ACC112 (cell line): ENCODE data around the gene DSCAML1.

Experiments used
- H2AFZ ChIP-seq: fragments of 200-600 bp; sonication (generic); one replicate; pipeline ENCODE4 v1.6.0; 2017; ENCODE audit warnings: antibody characterized with exemption, low read length; ENCODE audit not compliant: unreplicated experiment
- H3K27ac ChIP-seq: fragments of 200-600 bp; sonication (generic); 2 replicates; pipeline ENCODE4 v1.5.1; 2014; ENCODE audit warnings: low read depth, mild to moderate bottlenecking, antibody characterized with exemption, low read length, moderate library complexity
- H3K27me3 ChIP-seq: fragments of 200-600 bp; sonication (generic); 2 replicates; pipeline ENCODE4 v1.6.1; 2014; ENCODE audit warnings: mild to moderate bottlenecking, antibody characterized with exemption, low read length, moderate library complexity, mixed read lengths; ENCODE audit not compliant: insufficient read depth
- H3K36me3 ChIP-seq: fragments of 200-600 bp; sonication (generic); 2 replicates; pipeline ENCODE4 v1.6.1; 2016; ENCODE audit warnings: mild to moderate bottlenecking, antibody characterized with exemption, low read length, moderate library complexity, mixed read lengths; ENCODE audit not compliant: insufficient read depth
- H3K4me1 ChIP-seq: fragments of 200-600 bp; sonication (generic); one replicate; pipeline ENCODE4 v1.6.1; 2016; ENCODE audit warnings: low read length, mixed read lengths; ENCODE audit not compliant: insufficient read depth, unreplicated experiment, control insufficient read depth
- H3K4me3 ChIP-seq: fragments of 200-600 bp; sonication (generic); 2 replicates; pipeline ENCODE4 v1.5.1; 2014; ENCODE audit warnings: mild to moderate bottlenecking, low read depth, low read length
- H3K79me2 ChIP-seq: fragments of 200-600 bp; sonication (generic); one replicate; pipeline ENCODE4 v1.6.0; 2016; ENCODE audit warnings: low read length; ENCODE audit not compliant: control insufficient read depth, unreplicated experiment, insufficient read depth

Gene DSCAML1

DNA sequence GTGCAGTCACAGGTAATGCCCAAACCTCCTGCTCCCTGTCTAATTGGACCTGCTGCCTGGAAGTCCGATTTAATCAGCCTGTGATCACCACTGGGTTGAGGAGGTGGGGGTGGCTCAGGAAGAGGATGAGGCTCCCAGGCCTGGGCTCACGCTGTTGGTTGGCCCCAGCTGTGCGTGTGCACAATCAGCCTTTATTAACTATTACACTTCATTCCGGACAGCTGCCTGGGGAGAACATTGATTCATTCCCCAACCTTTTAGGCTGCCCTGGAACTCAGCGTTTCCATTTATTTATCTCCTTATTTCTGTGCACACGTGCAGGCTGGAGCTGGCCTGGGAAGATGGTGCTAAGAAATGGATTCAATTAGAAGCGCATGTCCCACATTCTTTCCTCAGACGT, 123.4 kb downstream of the DSCAML1 start:
- Histone ChIP-seq H3K27ac (no peak overlapping the region), H3K36me3 (no peaks in the 10 kb centered on the region), H3K79me2 (no peaks in the 10 kb centered on the region), H3K4me3 (no peak overlapping the region), H3K4me1 (no peaks in the 10 kb centered on the region), H2AFZ (no peak overlapping the region), H3K27me3 (peaks cover 81% of the 10 kb centered on the region)

DNA sequence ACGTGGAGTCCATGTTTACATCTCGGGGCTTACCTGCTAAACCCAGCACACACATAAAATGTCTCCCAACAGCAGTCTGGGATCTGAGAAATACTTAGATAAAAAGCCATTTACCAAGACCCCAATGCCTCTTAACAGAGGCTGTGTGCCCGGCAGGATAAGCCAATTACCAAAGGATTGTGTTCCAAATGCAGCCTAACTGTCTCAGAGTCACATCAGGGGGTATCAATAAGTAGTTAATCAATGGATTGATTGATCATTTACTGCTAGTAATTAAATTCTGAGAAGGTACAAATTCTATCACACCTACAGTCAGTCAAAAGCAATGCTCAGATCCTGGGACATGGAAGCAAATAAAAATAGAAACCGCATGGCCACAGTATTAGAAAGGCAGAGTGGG, 125.6 kb downstream of the DSCAML1 start:
- Histone ChIP-seq H2AFZ (no peak overlapping the region), H3K36me3 (no peaks in the 10 kb centered on the region), H3K27me3 (peaks cover 85% of the 10 kb centered on the region), H3K4me3 (no peak overlapping the region), H3K79me2 (no peaks in the 10 kb centered on the region), H3K27ac (no peak overlapping the region), H3K4me1 (no peaks in the 10 kb centered on the region)

DNA sequence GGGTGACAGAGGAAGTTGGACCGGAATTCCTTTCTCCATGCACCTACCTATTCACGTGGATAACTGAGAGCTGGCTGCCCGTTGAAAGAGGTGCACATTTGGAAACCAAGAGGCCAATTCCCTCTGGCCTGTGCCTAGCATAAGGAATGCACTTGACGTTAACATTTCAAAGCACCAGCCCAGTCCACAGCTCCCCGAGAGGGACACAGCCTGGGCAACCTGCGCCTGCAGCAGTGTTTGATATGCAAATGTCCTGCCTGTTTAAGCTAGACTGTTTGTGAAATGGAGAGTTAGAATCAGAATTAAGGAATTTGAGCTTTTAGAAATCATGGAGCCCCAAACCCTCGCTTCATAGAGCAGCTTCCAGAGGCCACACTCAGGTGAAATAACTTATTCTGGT, 126.1 kb downstream of the DSCAML1 start:
- Histone ChIP-seq H3K36me3 (no peaks in the 10 kb centered on the region), H3K4me3 (no peak overlapping the region), H2AFZ (no peak overlapping the region), H3K79me2 (no peaks in the 10 kb centered on the region), H3K27ac (no peak overlapping the region), H3K27me3 (peaks cover 85% of the 10 kb centered on the region), H3K4me1 (no peaks in the 10 kb centered on the region)

DNA sequence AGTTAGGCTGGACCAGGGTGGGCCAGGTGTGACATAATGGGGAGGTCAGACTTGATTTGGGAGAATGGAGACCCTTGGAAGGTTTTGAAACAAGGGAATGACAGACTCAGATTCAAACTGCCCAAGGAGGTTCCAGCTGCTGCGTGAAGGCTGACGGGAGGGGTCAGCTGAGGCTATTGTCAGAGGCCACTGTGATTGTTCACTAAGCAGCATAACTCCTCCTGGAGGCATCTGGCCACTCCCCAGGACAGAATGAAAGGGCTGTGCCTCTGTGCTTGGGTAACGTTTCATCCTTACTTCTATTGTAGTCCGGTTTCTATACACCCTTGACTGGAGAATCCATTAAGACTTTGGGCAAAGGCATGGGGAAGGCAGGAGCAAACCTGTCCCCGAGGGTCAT, 126.6 kb downstream of the DSCAML1 start:
- H3K4me1 ChIP-seq = no peaks in the 10 kb centered on the region
- no peak overlapping the region for H3K4me3 ChIP-seq
- H3K36me3 ChIP-seq = no peaks in the 10 kb centered on the region
- no peaks in the 10 kb centered on the region for H3K79me2 ChIP-seq
- no peak overlapping the region for H3K27ac ChIP-seq
- H3K27me3 ChIP-seq = peaks cover 83% of the 10 kb centered on the region
- no peak overlapping the region for H2AFZ ChIP-seq

- H3K36me3 ChIP-seq = no peaks in the 10 kb centered on the region
- no peaks in the 10 kb centered on the region for H3K4me1 ChIP-seq
- no peak overlapping the region for H2AFZ ChIP-seq
- H3K4me3 ChIP-seq = no peak overlapping the region
- H3K79me2 ChIP-seq = no peaks in the 10 kb centered on the region
- no peak overlapping the region for H3K27ac ChIP-seq
- peaks cover 86% of the 10 kb centered on the region for H3K27me3 ChIP-seq
These were observed 127.4 kb downstream of the DSCAML1 start for GRCh38 chr11:117669616-117670015.

DNA sequence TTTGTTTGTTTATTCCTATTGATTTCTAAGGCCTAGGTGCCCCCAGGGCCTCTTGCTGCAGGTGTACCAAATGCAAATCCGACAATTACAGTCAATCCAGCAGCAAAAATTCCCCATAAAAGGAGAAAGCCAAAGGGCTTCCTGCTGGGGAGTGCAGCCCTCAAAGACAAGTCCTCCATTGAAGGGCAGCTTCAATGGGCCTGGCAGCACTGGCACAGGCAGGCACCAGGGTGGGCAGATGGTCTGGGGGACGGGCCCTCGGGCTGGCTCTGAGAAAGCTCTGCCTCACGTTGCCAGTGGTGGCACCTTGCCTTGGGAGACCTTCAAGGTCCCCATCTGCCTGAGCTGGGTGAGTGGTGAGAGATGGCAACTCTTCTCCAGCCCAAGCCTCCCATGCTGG, 128.0 kb downstream of the DSCAML1 start:
- Histone ChIP-seq H3K36me3 (no peaks in the 10 kb centered on the region), H3K4me3 (no peak overlapping the region), H3K27me3 (peaks cover 84% of the 10 kb centered on the region), H3K79me2 (no peaks in the 10 kb centered on the region), H3K27ac (no peak overlapping the region), H2AFZ (no peak overlapping the region), H3K4me1 (no peaks in the 10 kb centered on the region)

GRCh38 chr11:117668321-117668751, 128.7 kb downstream of the DSCAML1 start:
- no peak overlapping the region for H3K27ac ChIP-seq
- H3K36me3 ChIP-seq = no peaks in the 10 kb centered on the region
- no peaks in the 10 kb centered on the region for H3K79me2 ChIP-seq
- no peak overlapping the region for H3K4me3 ChIP-seq
- H3K4me1 ChIP-seq = no peaks in the 10 kb centered on the region
- no peak overlapping the region for H2AFZ ChIP-seq
- peaks cover 83% of the 10 kb centered on the region for H3K27me3 ChIP-seq

DNA sequence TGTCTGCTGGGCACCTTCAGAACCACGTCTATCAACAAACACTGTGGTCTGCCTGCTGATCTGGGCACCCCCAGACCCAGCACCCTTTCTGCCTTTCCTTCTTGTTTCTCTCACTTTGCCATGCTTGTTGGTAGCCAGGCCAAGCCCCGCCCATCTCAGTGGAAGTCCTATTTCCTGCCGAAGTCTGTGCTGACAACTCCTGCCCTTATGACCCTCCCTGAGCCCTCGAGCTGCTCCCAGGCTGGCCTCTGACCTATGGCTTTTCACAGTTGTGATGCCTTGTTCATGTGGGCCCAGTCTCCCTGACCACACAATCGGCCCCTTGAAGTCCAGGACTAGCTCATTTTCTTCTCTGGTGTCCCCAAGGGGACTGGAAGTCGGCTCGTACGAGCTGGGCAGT, 132.1 kb downstream of the DSCAML1 start:
- H3K27me3 ChIP-seq = peaks cover 87% of the 10 kb centered on the region
- H2AFZ ChIP-seq = no peak overlapping the region
- H3K27ac ChIP-seq = no peak overlapping the region
- H3K4me3 ChIP-seq = no peak overlapping the region
- no peaks in the 10 kb centered on the region for H3K4me1 ChIP-seq
- H3K79me2 ChIP-seq = no peaks in the 10 kb centered on the region
- no peaks in the 10 kb centered on the region for H3K36me3 ChIP-seq

DNA sequence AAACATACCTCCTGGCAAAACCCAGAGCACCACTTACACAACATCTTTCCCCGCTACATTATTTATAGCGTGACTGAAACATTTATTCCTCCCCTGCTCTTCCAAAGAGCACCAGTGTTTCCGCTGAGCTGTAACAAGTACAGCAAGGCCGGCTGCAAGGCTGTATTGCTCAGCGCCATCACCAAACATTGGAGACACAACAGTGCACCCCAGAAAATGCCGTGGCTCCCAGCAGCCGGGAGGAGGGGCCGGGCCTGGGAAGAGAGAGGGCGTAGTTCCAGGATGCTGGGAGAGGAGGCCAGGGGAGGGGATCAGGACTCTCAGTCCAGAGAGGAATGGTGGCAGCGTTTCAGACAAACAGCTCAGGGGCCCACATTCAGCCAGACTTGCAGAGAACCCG, 133.2 kb downstream of the DSCAML1 start:
- Histone ChIP-seq H3K79me2 (no peaks in the 10 kb centered on the region), H2AFZ (no peak overlapping the region), H3K36me3 (no peaks in the 10 kb centered on the region), H3K27ac (no peak overlapping the region), H3K4me3 (no peak overlapping the region), H3K4me1 (no peaks in the 10 kb centered on the region), H3K27me3 (peaks cover 84% of the 10 kb centered on the region)

GRCh38 chr11:117663414-117663813, 133.6 kb downstream of the DSCAML1 start:
- Histone ChIP-seq H3K4me3 (no peak overlapping the region), H3K27me3 (peaks cover 84% of the 10 kb centered on the region), H3K27ac (no peak overlapping the region), H3K4me1 (no peaks in the 10 kb centered on the region), H3K36me3 (no peaks in the 10 kb centered on the region), H2AFZ (no peak overlapping the region), H3K79me2 (no peaks in the 10 kb centered on the region)

DNA sequence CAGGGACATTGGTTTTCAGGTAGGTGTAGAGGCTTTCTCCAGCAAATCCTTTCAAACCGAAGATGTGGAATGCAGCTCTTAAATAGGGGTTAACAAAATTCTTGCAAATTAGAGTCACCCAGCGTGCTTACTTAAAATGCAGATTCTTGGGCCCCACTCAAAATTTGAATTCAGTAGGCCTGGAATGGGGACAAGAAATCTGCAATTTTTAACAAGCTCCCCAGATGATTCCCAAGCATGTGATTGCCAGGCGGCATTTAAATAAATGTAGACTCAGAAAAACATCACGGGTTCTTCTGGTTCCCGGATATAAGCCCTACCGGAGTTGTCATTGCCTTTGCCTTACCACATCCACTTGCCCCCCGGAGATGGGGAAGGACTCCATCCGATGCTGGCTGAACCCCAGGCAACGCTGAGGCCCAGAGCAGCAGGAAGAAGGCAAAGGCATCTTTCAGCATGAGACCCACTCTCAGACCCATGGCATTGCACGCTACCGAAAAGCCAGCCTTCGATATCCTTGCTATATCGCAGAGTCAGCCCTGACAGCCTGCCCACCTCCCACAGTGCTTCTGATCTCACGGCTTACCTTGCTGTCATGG, 134.2 kb downstream of the DSCAML1 start:
- H3K79me2 ChIP-seq = no peaks in the 10 kb centered on the region
- no peak overlapping the region for H2AFZ ChIP-seq
- no peak overlapping the region for H3K4me3 ChIP-seq
- no peaks in the 10 kb centered on the region for H3K36me3 ChIP-seq
- H3K27ac ChIP-seq = no peak overlapping the region
- H3K27me3 ChIP-seq = peaks cover 84% of the 10 kb centered on the region
- H3K4me1 ChIP-seq = no peaks in the 10 kb centered on the region
